WI38 (cell line): ENCODE results near the gene DECR2.

Experiments used
- H3K4me3 ChIP-seq: 2 replicates; pipeline ENCODE4 v1.5.1; 2011; ENCODE audit warnings: low read depth, mild to moderate bottlenecking, control low read depth, low read length
- TF ChIP-seq, protein P1 (sequence below): IDR thresholded peaks from 2 replicates; pipeline ENCODE4 v1.5.1; 2012; ENCODE audit warnings: low read depth, mild to moderate bottlenecking, control low read depth, low read length

DECR2 gene, protein sequence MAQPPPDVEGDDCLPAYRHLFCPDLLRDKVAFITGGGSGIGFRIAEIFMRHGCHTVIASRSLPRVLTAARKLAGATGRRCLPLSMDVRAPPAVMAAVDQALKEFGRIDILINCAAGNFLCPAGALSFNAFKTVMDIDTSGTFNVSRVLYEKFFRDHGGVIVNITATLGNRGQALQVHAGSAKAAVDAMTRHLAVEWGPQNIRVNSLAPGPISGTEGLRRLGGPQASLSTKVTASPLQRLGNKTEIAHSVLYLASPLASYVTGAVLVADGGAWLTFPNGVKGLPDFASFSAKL

DNA sequence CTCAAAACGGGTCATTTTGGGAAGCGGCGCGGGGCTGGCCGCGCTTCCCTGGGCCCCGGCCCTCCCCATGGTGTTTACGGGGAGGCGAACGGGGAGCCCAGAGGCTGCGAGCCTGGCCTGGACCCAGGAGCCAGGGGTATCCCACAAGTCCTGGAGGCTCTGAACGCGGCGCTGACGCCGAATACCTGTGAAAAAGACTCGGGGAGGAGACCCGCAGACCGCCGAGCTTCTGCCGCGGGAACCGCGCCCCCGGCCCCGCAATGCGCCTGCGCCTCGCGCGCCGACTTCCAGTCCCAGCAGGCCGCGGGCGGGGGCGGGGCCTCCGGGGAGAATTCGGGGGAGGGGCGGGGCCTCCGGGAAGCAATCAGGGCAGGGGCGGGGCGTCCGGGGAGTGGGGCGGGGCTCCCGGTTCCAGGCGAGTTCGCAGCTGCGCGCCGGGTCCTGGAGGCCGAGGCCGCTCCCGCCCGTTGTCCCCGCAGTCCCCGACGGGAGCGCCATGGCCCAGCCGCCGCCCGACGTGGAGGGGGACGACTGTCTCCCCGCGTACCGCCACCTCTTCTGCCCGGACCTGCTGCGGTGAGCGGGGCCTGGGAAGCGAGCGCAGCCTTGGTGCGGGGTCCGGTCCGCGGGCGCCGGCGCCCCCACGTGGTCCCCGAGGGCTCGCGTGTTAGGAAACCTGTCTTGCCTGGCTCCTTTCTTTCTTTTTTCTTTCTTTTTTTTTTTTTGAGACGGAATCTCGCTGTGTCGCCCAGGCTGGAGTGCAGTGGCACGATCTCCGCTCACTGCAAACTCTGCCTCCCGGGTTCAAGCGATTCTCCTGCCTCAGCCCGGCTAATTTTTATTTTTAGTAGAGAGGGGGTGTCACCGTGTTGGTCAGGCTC, at the start of gene DECR2:
DECR2 (plus strand) TSS at position 418 of the 881 bp plus-strand sequence; CDS start at position 497, 79 bp downstream.
- TF ChIP-seq, protein P1, sequence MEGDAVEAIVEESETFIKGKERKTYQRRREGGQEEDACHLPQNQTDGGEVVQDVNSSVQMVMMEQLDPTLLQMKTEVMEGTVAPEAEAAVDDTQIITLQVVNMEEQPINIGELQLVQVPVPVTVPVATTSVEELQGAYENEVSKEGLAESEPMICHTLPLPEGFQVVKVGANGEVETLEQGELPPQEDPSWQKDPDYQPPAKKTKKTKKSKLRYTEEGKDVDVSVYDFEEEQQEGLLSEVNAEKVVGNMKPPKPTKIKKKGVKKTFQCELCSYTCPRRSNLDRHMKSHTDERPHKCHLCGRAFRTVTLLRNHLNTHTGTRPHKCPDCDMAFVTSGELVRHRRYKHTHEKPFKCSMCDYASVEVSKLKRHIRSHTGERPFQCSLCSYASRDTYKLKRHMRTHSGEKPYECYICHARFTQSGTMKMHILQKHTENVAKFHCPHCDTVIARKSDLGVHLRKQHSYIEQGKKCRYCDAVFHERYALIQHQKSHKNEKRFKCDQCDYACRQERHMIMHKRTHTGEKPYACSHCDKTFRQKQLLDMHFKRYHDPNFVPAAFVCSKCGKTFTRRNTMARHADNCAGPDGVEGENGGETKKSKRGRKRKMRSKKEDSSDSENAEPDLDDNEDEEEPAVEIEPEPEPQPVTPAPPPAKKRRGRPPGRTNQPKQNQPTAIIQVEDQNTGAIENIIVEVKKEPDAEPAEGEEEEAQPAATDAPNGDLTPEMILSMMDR, result 0 out of 2 replicates have a peak, but pooled peaks have one; percentile 13

DNA sequence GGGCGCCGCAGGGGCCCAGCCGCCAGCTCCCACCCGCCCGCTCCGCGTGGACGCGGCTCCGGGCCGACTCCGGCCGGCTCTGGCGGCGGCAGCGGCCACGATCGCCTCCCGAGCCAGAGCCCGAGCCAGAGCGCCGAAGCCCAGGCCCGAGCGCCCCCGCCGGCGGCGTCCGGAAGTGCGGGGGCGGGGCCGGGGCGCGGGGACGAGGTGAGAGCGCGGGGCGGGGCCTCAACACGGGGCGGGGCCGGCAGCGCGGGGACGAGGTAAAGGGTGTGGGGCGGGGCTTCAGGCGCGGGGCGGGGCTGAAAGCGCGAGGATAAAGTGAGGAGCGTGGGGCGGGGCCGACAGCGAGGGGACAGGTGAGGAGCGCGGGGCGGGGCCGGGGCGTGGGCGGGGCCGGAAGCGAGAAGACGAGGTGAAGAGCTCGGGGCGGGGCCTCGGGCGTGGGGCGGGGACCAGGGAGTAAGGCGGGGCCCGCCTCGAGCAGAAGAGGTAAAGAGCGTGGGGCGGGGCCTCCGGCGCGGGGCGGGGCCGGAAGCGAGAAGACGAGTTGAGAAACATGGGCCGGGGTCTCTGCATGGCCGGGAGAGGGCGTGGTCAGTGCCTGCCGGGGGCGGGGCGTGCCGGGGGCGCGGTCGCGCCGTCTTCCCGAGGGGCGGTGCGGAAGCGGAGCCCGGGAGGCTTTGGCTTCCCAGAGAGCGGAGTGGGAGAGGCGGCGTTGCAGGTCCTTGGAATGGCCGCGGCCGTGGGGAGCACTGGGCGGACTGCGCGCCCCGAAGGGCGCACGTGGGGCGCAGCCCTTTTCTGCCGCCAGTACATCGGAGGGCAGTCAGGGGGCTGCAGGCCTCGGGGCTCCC, 48.9 kb upstream of the DECR2 start, which contains the start of gene AXIN1:
AXIN1 (minus strand) TSS at position 177 of the 857 bp plus-strand sequence. CDS start 5,698 bp downstream, outside the sequence.
- TF ChIP-seq, protein P1, result 0 out of 2 replicates have a peak, but pooled peaks have one; percentile 4
- H3K4me3 ChIP-seq, result peak within 1 kb of the TSS; percentile 64

More for the DNA sequence above, at the start of gene DECR2:
- peak within 1 kb of the TSS; percentile 81 for H3K4me3 ChIP-seq

DNA sequence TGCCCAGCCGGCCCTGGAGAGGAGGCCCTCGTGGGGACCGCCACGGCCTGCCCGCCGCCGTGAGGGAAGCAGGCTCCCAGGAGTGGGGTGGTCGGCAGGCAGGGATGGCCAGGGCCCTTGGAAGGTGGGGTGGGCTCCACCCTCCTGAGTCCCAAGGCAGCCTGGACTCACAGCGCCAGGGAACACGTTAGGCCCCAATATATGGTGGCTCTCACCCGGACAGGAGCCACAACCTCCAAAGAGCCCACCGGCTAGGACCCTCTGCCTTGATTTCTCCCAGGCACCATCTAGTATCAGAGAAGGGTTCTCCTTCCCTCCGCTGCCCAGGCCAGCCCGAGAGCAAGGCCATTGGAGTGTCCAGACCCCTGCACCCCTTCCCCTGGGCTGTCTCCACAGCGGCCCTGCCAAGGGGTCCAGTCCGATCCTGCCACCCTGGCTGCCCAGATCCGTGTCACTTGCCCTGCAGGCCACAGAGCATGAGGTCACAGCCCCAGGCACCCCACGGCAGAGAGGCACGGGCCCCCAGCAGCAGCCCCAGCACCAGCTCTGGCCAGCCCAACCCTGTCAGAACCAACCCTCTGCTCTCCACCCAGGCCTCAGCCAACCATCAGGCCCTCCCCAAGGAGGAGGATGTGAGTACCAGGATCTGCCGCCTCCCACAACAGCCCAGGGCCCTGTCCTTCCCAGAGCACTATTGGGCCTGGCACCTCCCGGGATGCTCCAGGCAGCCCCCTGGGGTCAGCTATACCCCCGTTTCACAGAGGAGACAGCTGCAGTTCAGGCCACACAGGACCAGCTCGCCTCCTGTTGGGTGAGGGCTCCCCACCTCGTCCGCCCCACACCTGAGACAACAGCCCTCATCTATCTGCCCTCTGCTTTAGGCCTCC, 48.0 kb upstream of the DECR2 start:
- H3K4me3 ChIP-seq, result peak overlapping the region; percentile 29

DNA sequence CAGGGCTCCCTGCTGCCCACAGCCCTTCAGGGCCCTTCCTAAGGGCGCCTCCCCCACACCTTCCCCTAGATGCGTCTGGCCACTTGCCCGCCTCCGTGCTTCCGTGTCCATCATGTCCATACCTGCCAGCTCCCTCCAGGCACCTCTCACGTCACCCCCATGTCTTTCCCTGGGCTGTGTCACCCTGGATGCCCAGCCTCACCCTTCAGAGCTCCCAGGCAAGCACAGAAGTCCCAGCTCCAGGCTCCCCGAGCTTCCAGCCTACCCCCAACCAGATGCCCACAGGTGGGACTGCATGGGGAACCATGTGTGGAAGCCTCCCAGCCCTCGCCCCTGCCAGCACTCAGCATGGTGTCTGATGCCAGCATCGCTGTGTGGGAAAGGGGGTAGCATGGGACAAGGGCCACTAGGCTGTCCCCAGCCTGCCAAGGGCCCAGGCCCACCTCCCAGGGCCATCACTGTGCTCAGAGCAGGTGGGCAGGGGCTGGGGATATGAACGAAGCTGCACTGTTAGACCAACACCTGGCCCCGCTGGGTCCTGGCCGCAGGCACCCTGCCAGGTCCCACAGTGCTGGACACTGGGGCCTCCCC, 47.3 kb upstream of the DECR2 start:
- TF ChIP-seq, protein P1, result no peak
- no peak overlapping the region for H3K4me3 ChIP-seq

More for the DNA sequence above, 48.0 kb upstream of the DECR2 start:
- TF ChIP-seq, protein P1, result no peak

DNA sequence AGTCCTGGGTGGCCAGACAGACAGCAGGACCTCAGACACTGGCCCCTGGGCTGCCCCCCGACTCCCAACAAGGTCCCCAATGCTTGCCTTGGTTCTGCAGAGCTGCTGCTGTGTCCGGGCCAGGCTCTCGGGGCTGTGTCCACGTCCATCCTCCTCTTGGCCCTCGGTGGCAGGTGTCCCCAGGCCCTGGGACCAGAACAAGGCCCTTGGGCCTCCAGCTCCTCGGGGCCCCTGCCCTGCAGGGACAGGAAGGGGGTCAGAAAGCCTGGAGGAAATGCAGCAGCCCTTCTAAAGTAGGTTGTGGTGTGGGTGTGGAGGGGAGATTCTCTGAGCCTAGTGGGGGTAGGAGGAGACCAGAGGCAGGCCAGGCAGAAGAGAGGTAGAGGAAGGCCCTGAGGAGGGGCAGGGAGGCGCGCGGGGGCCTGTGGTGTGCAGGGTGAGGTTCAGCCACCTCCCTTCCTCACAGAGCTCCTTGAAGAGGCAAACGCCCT, 46.7 kb upstream of the DECR2 start:
- H3K4me3 ChIP-seq, result no peak overlapping the region
- TF ChIP-seq, protein P1, result no peak
